NK-92 (cell line): Measurements from ENCODE around the gene CARD11.

Experiments
- DNase-seq: peaks from one replicate; lab custom pipeline; 2025; ENCODE audit not compliant: unreplicated experiment; lab: John Stamatoyannopoulos, UW

The CARD11 gene

DNA sequence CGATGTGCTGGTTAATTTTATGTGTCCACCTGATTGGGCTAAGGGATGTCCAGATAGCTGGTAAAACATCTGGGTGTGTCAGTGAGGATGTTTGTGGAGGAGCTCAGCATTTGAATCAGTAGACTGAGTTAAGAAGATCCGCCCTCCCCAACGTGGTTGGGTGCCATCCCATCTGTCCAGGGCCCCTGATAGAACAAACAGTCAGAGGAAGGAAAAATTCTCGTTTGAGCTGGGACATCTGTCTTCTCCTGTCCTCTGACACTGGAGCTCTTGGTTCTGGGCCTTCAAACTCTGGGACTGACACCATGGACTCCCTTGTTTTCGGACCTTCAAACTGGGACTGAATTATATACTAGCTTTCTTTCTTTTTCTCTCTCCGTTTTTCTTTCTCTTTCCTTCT, 59.6 kb downstream of the CARD11 start:
- no peak for DNase-seq

DNA sequence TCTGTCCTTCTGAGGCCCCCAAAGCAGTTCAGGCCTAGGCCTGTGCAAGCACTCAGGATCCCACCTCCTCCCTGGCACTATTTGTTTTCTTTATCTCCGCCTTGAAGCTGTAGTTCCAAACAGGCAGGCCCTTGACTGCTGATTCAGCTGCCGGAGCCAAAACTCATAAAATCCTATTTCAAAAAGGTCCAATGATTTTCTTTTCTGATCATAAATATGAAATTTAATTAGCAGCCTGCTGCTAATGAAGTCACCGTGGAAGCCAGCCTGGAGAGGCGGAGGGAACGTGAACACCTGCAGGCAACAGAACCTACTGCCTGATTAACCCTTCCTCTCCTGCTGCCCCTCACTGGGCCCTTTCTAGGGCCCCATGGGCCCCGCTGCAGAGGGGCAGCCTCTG, 60.1 kb downstream of the CARD11 start:
- no peak for DNase-seq

DNA sequence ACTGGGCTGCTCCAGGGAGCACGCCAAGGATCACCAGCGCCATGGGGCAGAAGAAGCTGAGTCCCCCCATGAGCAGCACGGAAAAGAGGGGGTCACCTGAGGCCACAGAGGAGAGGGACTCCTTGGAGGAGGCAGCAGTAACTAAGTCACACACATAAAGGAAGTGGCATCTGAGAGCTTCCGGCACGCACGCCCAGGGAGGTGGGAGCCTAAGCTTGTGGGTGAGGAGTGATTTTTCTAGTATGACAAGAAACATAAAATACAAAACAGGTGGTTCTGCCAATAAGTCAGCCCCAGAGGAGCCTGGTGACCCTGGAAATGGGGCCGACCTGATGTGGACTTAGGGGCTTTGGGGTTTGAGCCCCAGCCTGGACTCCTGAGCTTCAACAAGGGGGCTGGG, 60.8 kb downstream of the CARD11 start:
- DNase-seq, result no peak

DNA sequence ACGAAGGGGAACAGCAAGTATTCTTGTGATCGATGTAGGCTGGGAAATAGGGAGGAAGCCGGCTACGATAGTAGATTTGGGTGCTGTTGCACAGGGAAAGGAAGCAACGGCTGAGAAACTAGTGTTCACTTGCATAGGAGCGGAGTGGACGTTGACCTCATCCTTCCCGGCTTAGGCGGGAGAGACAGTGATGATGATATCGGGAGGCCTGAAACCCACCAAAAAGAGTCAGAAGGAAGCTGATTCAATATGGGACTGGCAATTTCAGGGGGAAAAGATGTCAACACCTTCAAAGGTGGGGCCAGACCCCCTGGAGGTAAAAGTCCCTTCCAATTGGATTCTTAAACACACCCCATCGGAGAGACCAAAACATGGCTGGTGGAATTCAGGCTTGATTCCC, 61.3 kb downstream of the CARD11 start:
- no peak for DNase-seq

DNA sequence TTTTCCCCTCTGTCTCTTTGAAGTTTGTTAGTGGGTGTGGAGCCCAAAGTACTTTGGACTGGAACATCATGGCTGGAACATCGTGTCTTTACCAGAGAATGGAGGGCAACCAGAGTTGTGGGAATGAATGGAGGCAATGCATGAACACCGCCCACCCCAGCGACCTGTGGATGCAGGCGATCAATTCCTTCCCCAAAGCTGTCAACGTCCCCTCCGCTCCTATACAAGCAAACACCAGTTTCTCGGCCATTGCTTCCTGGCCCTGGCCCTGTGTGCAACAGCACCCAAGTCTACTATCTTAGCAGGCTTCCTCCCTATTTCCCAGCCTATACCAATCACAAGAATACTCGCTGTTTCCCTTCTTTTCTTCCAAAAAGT, 62.6 kb downstream of the CARD11 start:
- no peak for DNase-seq

DNA sequence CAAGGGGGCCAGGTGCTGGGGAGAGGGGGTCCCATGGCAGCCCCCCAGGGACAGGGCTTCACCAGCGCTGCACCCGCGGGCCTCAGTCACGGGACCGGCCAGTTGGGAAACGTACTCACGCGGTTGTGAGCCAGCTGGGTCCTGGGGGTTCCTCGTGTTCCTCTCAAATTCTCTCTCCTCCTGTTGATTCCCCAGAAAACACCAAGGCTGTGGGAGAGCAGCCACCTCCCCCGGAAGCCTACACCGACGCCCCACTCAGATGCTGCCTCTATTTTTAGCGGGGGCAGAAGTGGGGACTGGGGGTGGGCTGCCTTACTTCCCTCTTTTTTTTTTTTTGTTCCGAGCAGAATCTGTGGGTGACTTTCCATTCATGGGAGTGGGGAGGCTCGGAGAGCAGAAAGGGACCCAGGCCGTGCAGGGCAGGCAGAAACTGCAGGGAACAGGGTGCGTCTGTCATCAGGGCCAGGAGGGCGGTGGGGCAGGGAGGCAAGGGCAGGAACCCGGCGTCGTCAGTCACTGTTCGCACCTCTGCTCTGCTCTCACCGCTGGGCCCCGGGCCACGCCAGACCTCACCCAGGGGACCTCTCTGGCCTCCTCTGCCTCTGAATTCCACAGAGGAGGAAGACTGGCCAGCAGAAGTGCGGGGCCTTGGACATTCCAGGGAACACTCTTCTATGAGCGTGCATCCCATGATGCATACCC, 63.1 kb downstream of the CARD11 start:
- no peak for DNase-seq

DNA sequence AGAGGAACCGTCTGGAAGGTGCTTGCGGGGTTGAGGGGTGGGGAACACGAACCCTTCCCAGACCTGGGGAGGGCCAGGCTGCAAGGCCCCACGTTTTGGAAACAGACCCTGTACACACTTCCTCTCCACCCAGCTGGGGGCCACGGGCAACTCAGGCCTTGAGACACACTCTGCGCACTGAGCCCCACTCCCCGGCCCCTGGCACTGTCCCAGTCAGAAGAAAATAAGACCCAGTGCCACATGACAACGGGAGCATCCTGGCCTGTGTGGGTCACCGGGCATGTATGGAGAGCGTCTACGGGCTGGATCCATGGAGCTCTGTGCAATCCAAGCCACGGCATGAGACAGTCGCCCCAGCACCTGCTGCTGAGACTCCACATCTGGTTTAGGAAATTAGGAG, 63.7 kb downstream of the CARD11 start:
- DNase-seq, result no peak

DNA sequence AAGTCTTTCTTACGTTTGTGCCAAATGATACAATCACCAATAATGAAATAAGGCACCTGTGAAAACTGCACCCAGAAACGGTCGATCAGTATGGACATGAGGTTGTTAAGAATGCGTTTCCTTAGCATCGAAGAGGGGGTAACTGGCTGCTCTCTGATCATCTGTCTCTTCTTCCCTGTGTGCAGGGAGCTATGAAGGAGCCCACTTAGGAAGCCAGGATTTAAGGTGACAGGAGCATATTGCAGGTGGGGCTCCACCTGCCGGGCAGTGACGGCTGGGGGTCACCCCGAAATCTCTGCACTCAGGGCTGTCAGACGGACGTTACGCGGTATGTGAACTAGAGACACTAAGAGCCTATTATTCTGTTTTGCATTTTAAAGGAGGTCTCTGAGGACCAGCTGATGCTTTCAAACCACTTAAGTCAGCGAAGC, 64.5 kb downstream of the CARD11 start:
- no peak for DNase-seq

DNA sequence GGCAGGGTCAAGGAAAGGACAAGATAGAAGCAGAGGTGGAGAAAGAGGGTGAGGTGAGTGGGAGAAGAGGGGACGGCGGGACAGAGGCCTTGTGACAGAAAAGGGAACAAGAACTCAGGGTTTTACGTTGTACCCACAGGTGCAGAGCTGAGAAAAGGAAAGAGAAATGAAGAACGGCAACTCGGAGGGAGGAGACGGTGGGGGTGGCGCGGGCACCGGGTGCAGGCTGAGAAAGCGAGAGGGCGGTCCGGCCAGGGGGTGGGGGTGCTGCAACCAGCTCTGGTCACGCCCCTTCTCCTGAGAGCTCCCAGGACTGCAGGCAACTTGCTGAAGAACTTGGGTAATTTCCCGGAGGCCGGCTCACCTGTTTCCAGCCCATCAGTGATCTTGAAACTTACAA, 65.3 kb downstream of the CARD11 start:
- DNase-seq, result no peak

DNA sequence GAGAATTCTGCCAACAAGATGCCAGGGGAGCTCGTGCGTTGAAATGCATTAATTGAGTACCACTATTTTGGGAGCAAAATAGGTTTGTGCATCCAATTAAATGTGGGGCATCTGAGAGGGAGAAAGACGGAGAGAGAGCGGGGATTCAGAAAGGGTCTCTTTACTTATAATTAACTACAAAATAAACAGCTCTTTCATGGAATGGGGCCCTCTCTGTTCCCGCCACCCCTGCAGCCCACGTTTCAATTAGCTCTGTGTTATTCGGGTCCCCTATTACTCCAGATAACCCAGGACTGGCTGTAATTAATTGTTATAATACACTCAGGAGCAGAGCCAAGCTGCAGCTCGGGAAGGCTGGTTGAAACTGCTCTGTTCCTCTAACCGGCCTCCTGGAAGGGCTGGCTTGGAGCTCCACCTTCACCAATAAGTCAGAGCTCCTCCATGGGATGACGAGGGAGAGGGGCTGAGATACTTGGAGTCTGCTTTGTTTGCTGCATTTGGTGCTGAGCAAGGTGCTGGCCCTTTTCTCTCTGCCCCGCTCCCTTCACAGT, 67.8 kb downstream of the CARD11 start:
- no peak for DNase-seq

DNA sequence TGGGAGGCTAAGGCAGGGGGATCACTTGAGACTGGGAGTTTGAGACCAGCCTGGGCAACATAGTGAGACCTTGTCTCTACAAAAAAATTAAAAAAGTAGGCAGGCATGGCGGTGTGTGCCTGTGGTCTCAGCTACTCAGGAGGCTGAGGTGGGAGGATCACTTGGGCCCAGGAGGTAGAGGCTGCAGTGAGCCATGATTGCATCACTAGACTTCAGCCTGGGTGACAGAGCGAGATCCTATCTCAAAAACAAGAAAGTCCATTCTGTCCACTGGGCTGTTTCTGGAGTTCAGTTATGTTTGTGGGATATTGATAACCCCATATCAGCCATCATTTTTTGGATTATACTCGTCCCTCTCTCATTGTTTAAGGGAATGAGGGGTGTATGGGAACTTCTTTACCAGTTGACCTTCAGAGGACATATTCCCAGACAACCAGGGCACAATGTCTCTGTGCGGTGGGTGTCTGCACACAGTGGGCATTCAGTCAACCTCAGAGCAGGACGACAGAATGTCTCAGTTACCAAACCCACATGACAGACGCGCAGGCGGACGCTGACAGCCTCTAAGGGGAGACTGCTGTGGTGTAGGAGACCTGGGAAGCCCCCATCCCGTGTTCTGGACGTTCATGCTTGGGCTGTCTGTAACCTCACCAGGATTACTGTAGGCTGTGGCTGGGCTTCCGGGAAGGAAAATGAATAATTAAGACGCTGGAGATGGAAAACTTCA, 69.4 kb downstream of the CARD11 start:
- DNase-seq, result no peak

DNA sequence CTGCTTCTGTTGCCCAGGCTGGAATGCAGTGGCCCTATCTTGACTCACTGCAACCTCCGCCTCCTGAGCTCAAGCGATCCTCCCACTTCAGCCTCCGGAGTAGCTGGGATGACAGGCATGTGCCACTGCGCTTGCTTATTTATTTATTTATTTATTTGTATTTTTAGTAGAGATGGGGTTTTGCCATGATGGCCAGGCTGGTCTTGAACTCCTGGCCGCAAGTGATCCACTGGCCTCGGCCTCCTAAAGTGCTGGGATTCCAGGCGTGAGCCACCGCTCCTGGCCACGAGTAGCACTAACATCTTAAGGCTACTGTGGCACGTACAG, 70.9 kb downstream of the CARD11 start:
- DNase-seq, result no peak

DNA sequence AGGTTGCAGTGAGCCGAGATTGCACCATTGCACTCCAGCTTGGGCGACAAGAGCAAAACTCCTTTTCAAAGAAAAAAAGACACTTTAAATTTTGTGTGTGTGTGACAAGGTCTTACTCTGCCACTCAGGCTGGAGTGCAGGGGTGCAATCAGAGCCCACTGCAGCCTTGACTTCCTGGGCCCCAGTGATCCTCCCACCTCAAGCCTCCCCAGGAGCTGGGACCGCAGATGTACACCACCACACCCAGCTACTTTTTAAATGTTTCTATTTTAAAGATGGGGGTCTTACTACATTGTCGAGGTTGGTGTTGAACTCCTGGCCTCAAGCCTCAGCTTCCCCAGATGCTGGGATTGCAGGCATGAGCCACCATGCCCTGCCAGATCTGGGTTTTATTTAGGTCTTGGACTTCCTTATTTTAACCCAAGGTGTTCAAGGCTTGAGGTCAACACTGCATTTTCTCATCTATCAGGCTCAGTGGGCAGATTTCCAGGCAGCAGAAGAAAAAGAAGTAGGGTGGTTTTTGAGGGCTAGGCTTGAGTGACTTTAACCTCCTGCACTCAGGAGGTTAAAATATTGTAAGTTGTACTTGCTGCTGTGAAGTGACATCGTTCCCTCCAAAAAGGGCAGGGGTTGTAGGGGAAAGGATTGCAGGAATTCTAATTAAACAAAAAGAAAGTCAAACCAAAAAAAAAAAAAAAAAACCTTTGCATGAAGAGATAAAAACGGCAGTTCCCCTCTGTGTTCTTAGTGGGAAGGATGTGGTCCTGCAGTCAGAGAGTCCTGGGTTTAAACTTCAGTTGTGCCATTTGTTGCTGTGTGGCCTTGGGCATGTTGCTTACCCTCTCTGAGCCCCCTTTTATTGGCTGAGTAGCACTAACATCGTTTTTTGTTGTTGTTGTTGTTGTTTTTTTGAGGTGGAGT, 71.5 kb downstream of the CARD11 start:
- no peak for DNase-seq

DNA sequence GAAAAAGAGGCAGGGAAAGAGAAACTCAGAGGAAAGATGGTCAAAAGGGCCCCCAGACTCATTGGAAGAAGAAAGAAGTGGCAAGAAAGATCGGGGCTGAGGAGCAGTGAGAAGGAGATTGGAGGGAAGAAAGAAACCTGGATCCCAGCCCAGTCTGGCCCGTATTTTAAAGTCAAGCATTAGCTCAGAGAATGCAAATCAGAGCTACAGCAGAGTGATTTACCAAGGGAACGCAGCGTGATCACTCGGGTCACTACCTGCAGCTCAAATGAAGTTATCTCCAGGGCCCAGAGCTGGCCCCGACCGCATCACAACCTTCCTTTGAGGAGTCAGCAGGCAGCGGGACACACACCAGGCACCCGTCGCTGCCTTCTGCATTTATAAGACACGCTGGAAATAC, 72.8 kb downstream of the CARD11 start:
- no peak for DNase-seq

DNA sequence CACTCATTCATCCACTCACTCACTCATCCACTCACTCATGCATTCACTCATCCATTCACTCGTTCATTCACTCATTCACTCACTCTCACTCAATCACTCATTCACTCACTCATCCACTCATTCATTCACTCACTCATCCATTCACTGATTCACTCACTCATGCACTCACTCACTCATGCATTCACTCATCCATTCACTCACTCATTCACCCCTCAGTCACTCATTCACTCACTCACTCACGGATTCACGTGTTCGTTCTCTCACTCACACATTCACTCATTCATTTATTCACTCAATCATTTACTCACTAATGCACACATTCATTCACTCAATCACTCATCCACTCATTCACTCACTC, 73.4 kb downstream of the CARD11 start:
- no peak for DNase-seq

DNA sequence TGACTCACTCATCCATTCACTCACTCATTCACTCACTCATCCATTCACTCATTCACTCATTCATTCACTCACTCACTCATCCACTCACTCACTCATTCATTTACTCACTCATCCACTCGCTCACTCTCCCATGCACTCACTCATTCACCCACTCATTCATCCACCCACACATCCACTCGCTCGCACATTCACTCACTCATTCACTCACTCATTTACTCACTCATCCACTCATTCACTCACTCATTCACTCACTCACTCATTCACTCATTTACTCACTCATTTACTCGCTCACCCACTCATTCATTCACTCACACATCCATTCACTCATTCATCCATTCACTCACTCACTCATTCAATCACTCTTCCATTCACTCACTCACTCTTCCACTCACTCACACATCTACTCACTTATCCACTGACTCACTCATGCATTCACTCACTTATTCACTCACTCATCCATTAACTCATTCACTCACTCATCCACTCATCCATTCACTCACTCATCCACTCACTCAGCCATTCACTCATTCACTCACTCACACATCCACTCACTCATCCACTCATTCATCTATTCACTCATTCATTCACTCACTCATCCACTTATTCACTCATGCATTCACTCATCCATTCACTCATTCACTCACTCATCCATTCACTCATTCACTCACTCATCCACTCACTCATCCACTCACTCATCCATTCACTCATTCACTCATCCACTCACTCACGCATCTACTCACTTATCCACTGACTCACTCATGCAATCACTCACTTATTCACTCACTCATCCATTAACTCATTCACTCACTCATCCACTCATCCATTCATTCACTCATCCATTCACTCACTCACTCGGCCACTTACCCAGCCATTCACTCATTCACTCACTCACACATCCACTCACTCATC, 74.0 kb downstream of the CARD11 start:
- no peak for DNase-seq

DNA sequence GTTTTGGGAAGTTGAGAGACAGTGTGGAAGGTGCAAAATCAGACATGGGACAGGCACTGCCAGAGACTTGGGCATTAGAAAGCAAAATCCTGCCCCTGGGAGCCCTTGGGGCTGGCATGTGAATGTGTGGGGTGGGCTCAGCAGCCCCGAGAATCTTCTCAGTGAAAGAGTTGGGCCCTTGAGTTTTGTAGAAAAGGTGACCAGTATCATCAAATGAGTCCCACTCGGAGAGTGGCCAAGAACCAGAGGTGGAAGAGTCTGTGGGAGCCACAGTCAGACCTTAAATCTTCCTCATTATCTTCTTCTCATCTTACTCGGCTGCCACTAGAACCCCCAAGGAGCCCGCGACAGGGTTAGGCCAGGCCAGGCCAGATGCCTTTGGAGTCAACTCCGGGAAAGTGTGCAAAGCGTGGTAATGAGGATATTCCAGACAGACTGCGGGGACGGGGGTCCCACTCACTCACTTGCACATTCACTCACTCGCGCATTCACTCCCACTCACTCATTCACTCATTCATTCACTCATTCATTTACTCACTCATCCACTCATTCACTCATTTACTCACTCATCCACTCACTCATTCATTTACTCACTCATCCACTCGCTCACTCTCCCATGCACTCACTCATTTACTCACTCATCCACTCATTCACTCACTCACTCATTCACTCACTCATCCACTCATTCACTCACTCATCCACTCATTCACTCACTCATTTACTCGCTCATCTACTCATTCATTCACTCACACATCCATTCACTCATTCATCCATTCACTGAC, 74.9 kb downstream of the CARD11 start:
- DNase-seq, result no peak

DNA sequence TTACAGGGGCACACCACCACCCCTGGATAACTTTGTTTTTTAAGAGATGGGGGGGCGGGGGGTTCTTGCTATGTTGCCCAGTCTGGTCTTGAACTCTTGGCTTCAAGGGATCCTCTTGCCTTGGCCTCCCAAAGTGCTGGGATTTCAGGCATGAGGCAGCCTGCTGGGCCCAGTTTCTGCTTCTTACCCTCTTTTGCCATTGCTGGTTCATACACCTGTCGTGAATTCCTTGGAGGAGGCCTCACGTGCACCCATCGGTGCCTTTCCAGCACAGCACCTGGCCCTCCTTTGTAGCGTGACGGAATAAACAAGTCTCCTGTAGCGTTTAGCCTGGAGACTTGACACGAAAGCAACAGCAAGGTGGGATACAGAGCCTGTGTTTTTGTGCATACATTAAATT, 75.5 kb downstream of the CARD11 start:
- DNase-seq, result no peak

DNA sequence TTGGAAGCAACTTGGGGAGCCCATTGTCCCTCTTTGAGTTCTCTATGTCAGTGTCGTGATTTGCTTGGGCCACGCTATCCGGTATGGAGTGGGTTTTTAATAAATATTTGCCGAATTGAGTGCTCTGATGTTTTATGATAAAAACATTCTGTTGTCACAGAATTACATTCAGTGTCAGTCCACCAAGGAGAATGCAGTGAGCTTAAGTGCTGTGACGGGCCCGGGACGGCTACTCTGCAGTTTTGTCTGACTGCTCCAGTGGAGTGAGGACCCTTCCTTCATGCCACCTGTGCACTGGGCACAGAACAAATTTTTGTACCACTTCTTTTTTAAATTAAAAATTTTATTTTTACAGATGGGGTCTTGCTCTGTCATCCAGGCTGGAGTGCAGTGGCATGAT, 76.0 kb downstream of the CARD11 start:
- DNase-seq, result no peak

DNA sequence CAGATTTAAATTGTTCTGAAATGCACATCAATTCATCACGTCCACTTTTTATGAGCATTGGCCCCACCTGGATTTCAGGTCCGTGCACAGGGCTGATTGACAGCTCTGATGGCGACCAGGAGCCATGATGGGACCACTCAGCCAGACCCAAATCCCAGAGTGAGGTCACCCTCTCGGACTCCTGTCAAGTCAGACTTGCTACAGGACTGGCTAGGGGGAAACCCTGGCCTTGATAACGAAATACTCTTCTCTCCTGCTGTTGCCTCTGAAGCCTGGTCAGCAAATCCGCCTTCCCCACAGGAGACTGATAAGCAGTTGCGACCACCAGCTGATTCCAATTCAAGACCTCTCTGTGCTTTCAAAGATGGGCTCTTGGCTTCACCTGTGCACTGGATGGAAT, 76.4 kb downstream of the CARD11 start:
- no peak for DNase-seq
